T-helper 9 cell (primary cell): ENCODE data around the gene SEC63.
"Not testable (repeated sequence)": the region's sequence is repeated elsewhere in the genome, so short reads cannot be mapped to it uniquely, and the experiment has no call there.

Experiments used
- DNase-seq: peaks from one replicate; pipeline ENCODE4 v3.0.0-alpha.2; 2020
- total RNA-seq, 2 donors: gene quantifications; one replicate each; lab custom pipeline; 2026; lab: John Stamatoyannopoulos, UW

Gene SEC63, protein sequence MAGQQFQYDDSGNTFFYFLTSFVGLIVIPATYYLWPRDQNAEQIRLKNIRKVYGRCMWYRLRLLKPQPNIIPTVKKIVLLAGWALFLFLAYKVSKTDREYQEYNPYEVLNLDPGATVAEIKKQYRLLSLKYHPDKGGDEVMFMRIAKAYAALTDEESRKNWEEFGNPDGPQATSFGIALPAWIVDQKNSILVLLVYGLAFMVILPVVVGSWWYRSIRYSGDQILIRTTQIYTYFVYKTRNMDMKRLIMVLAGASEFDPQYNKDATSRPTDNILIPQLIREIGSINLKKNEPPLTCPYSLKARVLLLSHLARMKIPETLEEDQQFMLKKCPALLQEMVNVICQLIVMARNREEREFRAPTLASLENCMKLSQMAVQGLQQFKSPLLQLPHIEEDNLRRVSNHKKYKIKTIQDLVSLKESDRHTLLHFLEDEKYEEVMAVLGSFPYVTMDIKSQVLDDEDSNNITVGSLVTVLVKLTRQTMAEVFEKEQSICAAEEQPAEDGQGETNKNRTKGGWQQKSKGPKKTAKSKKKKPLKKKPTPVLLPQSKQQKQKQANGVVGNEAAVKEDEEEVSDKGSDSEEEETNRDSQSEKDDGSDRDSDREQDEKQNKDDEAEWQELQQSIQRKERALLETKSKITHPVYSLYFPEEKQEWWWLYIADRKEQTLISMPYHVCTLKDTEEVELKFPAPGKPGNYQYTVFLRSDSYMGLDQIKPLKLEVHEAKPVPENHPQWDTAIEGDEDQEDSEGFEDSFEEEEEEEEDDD
- total RNA-seq, result 31.3 to 32.3 reads per million in 2 donors

DNA sequence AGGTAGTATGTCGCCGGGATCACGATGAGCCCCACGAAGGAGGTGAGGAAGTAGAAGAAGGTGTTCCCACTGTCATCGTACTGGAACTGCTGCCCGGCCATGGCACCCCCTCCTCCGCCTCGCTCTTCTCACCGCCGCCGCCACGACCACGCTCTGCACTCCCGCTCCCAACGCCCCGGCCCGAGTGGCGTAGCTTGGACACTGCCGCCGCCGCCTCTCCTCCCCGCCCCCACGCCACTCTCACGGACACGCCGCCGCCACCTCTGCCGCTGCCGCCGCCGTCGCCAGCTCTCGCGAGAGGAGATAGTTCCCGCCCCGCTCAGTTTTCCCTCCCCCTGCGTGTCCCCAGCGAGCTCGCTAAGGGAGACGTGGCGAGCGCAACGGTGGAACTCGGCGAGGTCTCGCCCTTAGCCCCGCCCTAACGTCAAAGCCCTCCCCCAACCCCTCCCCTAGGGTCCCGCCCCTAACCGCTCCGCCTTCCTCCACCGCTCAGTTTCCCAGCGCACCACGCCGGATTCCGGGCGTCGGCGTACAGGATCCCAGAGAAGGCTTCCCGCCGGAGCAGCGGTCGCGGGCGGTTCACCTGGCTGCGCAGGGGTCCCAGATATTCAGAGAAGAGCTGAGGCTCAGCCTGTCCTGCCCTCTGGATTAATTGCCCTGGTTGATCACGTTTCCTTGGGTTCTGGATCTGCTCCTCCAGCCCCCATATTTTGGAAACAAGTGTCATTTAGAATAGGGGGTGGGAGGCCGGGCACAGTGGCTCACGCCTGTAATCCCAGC lies at the start of gene SEC63:
SEC63 (minus strand) TSS at position 300 of the 780 bp plus-strand sequence; CDS start at position 101, 199 bp downstream.
- peak; percentile 97 for DNase-seq

DNA sequence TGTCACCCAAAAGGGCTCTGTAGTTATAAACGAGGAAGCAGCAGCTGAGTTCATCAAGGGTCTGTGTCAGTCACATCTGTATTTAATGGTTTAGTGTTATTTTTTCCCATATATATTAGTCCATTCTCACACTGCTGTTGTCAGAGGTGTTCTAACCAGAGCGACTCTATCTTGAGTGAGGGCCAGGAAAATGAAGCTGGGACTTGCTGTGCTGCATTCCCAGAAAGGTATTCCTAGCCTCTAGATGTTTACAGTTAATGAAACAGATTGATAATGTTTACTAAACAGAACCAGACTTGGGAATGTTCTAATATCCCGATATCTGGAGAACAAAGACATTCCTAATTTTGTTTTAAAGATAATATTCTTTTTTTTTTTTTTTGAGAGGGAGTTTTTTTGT lies 48.0 kb upstream of the SEC63 start:
- no peak for DNase-seq

DNA sequence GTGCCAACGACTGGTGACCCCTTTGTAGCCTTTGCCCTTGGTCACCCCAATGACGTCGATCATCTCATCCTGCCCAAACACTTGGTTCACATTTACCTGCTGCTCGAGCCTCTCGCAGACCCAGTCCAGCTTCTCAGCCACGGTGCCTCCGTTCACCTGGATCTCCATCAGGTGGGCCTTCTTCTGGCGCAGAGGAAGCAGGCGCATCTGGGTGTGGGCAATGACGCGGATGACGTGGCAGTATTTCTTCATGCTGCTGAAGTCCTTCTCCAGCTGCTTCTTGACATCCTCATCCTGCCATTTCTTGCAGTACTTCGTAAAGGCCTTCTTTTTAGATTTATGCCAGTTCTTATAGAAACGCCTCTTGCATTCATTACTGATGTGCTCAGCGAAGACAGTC lies 46.9 kb upstream of the SEC63 start:
- DNase-seq, result no peak

DNA sequence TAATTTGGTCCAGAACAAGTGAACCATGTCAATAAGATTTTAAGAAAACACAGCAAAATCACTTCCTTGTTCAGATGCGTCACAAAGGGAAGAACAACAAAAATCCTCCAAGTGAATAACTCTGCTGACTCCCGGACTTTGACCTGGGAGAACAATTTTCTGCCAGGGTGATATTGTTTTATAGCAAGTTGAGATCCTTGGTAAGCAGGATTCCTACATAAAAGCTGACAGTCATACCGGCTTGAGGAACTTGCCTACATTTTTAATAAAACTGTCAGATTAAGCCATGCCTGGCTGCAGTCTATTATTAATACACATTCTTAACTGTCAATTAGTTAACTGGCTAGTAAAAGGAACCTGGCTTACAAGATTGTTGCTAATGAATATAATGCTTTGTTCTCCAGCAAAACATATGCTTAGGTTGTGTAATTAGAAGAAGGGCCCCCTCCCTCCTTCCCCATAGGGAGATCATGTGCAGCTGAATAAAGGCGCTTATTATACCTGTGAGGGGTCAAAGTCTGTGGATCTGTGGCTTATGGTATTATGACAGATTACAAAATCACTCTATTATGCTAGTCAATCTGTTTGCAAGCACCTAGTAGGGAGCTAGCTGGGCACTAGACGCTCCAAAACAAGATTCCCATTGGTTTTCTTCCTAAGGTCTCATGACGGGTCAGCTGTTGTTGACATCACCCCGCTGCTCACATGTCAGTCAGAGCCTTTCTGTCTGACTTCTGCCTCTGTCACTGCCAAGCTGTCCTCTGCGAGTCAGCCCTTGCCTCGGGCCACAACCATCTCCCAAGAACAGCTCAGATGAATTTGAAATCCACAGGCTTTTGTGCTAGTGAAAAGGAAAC lies 44.6 kb upstream of the SEC63 start:
- no peak for DNase-seq

DNA sequence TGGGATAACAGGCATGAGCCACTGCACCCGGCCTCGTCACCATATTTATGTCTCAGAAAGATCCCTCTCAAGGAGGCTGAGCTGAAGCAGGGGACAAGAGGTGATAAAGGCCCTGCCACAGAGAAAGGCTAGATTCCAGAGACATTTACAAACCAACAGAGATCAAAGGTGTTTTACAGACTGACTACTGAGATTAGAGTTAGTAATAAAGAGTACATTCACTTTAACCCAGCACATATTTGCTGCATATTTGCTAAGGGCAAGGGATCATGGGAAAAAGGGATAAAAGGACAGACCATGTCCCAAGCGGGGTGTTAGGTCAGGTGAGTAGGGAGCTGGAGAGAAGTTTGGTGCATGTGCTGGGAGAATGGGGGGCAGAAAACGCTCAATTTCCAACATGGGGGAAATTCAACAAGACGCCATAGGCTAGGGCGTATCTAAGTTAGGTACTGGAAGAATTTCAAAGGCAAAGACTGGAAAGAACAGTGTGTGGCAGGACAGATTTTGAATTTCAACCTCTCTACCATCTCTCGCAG lies 43.8 kb upstream of the SEC63 start:
- no peak for DNase-seq

DNA sequence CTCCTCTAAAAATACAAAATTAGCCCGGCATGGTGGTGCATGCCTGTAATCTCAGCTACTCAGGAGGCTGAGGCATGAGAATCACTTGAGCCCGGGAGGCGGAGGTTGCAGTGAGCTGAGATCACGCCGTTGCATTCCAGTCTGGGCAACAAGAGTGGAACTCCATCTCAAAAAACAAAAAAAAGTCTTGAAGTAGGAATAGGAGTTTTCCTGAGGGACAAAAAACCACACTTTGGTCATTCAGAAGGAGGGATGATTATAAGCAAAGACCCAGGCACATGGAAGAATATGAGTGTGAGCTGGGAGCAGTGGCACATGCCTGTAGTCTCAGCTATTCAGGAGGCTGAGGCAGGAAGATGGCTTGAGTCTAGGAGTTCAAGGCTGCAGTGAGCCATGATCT lies 42.3 kb upstream of the SEC63 start:
- not testable (repeated sequence) for DNase-seq

DNA sequence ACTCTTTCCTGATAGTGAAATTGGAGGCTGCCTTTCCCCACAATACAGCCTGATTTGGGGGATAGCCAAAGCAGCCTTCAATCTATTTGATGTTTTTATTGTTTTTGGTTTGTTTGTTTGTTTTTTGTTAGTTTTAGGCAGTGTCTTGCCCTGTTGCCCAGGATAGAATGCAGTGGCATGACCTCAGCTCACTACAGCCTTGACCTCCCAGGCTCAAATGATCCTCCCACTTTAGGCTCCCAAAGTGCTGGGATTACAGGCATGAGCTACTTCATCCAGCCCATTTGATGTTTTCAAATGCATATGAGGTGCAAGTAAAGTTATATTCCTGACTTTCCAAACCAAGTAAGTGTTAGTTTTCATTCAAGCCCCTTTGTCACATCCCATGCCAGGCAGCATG lies 41.3 kb upstream of the SEC63 start:
- DNase-seq, result no peak

DNA sequence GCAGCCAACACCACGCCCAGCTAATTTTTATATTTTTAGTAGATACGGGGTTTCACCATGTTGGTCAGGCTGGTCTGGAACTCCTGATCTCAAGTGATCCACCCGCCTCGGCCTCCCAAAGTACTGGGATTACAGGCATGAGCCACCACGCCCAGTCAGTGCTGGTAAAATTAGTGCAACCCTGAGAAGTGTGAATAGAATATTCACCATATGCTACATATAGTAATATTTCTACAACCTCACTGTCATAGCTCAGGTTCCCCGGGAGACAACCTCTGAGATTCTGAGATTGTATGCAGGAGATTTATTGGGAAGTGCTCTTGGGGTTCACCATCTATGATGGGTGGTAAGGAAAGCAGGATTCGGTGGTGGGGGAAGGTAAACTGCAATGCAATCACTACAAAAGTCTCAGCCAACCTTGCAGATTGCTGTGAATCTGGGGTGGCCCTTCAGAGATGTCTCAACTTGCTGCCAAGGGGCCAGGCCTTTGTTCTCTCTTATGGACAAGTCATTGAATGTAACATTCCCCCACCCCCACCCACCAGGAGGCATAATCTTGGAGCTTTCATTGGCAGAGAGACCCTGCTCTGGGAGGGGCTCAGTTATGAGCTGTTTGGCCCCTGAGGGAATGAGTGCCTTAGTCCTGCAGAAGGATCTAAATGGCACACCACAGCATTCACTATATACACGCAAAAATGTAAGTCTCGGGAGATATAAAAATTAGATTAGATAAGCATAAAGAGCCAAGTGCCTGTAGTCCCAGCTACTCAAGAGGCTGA lies 34.0 kb upstream of the SEC63 start:
- DNase-seq, result no peak

DNA sequence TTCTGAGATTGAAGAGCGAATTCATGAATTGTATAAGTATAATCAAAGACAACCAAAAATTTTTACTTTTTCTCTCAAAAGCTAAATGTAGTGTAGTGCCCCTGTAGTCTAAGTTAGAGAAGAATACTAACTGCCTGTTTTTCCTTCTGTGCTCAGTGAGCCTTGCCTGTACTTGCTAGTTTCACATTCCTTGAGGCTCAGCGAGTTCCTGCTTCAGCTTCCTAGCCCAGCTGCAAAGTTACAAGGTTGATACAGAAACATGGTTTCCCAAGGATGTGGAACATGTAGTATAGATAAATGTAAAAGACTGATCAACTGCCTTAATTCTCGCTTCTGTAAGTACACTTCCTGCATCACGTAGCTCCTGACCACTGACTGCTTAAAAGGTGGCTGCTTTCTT lies 33.1 kb upstream of the SEC63 start:
- DNase-seq, result no peak

DNA sequence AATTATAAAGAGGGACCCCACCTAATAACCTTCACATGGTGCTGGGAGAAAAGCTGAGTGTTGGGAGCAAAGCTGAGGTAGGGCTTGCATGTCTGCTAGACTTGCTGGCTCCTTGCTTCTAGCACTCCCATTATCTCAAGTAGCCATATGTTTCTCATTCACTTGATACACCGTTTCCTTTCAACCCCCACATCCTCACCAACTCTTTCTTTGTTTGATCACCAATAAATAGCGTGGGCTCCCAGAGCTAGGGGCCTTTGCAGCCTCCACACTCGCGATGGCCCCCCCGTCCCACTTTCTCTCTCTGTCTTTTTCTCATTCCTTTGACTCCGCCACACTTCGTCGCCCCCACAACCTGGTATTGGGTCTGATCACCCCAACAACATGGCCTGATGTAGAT lies 32.6 kb upstream of the SEC63 start:
- DNase-seq, result not testable (repeated sequence)

DNA sequence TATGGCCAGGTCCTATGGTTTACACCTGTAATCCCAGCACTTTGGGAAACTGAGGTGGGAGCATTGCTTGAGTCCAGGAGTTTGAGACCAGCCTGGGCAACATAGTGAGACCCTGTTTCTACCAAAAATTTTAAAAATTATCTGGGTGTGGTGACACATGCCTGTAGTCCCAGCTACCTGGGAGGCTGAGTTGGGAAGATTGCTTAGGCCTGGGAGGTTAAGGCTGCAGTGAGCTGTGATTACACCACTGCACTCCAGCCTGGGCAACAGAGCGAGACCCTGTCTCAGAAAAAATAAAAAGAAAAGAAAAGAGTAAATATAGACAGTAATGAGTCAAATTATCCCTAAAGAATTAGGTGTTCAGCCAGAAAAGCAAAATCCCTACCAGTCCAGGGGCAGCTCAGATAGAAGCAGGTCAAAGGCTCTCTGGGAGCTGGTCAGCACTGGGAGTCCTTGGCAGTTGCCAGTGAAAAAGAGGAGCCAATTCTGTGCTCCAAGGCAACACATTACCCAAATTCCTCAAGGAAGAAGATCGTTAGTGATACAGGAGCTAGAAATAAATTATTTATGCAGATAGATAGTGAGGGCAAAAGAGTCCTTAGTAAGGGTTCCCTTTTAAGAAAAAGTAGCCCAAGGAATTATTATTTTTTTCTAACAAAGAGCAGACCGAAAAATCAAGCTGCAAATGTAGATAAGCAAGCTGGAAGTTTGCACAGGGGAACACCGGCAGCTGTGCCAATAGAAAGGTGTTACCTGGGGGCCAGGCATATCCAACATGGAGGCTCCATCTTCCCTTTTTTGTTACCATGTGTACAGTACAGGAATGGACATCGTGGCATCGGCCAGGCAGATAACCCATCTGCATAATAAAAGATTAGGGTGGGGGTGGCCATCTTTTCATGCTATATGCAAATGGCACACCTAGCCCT lies 31.4 kb upstream of the SEC63 start:
- DNase-seq, result no peak

DNA sequence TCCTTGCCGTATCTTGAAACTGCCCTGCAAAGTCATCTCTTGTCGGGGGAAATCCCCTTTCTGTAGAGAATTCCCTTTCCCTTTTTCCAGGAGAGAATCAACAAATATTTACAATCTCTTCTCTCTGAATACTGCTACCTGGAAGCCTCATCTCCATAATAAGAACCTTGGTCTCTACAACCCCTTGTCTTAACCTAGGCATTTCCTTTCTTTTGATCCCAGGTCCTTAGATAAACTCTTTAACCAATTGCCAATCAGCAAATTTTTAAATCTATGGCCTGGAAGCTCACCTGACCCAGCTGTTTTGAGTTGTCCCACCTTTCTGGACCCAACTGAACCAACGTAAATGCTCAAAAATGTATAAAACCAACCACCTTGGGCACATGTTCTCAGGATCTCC lies 30.6 kb upstream of the SEC63 start:
- DNase-seq, result no peak

DNA sequence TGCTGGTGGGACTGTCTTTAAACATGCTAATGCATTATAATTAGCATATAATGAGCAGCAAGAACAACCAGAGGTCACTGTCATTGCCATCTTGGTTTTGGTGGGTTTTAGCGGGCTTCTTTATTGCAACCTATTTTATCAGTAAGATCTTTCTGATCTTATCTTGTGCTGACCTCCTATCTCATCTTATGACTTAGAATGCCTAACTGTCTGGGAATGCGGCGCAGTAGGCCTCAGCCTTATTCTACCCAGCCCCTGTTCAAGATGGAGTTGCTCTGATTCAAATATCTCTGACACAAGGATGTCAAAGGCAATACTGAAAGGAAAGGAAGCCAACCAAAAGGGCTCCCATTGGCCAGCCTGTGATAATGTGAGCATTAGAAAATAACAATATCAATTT lies 29.8 kb upstream of the SEC63 start:
- DNase-seq, result no peak

DNA sequence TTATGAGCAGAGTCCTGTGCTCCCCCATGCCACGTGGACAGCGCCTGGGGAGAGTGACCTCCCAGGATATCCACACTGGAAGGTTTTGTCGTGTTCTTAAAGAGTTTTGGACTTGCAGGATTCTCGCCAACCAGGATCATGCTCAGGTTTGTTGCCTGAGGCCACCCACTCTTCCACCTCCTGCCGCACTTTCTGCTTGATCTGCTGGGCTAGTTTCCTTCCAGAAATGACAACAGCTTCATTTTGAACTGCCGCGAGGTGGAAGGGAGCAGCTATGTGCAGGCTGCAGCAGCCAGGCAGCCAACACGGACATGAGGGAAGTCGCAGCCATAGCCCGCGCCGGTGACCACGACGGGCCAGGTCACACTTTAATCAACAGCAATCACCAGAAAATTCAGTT lies 27.7 kb upstream of the SEC63 start:
- no peak for DNase-seq

DNA sequence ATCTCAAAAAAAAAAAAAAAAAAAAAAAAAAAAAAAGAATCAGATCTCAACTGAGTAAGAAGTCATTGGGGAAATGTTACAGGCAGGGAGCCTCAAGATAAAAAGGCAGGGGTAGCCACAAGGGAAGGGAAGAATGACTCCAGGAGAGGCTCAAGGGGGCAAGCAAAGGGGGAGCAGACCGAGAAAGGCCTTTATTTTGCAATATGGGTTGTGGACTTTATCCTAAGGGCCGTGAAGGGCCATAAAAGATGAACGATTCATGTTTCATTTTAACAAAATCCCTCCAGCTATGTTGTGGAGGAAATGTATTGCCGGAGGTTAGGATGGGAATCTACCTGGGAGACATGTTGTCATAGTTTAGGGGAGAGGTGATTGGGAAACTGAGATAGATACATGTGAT lies 25.8 kb upstream of the SEC63 start:
- no peak for DNase-seq

DNA sequence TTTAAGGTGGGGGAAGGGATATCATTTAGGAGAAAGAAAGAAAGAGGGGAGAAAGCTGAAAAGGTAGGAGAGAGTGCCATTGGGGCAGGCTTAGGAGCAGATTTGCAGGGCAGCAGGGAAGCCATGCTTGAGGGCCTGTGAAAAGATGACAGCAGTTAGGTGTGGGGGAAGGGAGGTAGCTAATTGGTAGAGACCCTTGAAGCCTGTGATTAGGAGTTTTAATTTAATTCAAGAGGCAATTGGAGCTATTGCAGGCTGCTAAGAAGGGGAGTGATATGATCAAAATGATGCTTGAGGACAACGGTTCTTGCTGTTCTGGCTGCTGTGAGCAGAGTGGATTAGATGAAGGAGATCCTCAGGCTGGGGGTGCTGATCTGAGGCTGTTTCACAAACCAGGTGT lies 24.5 kb upstream of the SEC63 start:
- no peak for DNase-seq

DNA sequence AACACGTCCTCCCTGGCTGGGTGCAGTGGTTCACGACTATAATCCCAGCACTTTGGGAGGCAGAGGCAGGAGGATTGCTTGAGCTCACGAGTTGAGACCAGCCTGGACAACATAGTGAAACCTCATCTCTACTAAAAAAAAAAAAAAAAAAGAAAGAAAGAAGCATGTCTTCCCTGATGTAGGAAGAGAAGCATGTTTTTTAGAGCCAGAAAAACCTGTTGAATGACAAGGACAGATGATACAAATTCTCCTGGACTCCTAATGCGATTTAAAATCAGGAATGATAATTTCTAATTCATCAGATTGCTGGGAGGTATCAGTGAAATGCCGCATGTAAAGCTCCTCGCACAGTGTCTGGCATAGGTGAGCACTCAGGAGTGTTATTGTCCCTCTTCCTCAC lies 23.7 kb upstream of the SEC63 start:
- DNase-seq, result no peak

DNA sequence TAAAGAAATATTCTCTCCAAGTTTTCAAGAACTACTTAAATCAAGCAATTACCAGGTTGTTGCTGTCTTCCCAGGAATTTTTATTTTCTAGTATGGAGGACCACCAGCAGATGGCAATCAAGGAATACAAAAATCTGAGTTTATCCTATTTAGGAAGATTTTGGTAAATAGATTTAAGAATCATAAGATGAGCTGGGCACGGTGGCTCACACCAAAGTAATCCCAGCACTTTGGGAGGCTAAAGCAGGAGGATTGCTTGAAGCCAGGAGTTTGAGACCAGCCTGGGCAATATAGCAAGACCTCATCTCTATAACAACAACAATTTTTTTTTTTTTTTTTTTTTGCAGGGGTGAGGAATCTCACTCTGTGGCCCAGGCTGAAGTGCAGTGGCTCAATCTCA lies 19.3 kb upstream of the SEC63 start:
- no peak for DNase-seq

DNA sequence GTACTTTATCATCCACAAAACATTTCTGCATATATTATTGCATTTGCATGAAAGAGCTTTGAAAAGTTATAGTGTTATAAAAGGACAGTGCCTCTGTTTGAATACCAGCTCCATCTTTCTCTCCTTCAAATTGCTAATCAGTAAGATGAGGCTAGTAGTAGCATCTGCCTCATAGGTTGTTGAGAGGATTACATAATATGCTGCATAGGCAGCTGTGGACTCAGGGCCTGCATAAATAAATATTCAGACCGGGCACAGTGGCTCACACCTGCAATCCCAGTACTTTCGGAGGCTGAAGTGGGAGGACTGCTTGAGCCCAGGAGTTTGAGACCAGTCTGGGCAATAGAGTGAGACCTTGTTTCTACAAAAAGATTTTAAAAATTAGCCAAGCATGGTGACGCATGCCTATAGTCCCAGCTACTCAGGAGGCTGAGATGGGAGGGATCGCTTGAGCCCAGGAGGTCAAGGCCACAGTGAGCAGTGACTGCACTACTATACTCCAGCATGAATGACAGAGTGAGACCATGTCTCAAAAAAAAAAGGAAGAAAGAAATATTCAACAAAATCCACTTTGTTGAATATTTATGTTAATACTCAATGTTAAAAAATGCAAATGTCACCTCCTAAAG lies 18.3 kb upstream of the SEC63 start:
- no peak for DNase-seq

DNA sequence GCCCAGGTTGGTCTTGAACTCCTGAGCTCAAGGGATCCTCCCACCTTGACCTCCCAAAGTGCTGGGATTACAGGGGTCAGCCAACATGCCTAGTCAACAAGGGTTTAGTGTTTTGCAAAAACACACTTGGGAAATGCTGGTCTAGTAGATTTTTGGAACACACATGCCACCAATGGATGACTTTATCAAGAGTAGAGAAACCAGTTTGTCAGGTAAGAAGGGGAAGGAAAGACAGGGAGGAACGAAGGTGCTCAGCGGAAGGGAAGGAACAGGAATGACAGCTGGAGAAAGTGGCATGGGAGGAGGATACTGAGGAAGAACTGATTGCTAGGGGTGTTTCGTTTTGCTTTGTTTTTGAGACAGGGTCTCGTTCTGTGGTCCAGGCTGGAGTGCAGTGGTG lies 15.6 kb upstream of the SEC63 start:
- DNase-seq, result no peak
